Ovary (tissue), 9 donors: ENCODE results near the gene WNK1. TPM values are rescaled to one million over a fixed set of nuclear protein-coding genes. Genes with fewer than 3 reads are reported as not detected.

Experiments used
- DNase-seq, 5 donors: peaks; one replicate each; pipeline ENCODE4 v3.0.0-alpha.2; 2019 to 2020
- H3K27ac ChIP-seq, 2 donors: fragments of 200-600 bp; one replicate each; pipeline versions ENCODE4 v1.5.1 to v1.8.0; 2019 to 2022
- H3K27me3 ChIP-seq: fragments of 200-600 bp; one replicate; pipeline ENCODE4 v1.8.0; 2022
- H3K36me3 ChIP-seq: fragments of 200-600 bp; sonication (generic); one replicate; pipeline ENCODE4 v1.5.1; 2019
- H3K4me1 ChIP-seq: one replicate; pipeline ENCODE4 v1.8.1; 2013; ENCODE audit warnings: mild to moderate bottlenecking, moderate library complexity; ENCODE audit not compliant: insufficient read depth
- H3K4me3 ChIP-seq: fragments of 200-600 bp; sonication (generic); one replicate; pipeline ENCODE4 v1.5.1; 2017
- H3K9me3 ChIP-seq, 2 donors: fragments of 200-600 bp in 1 of 2; sonication (generic) in 1 of 2; one replicate each; pipeline versions ENCODE4 v1.5.1 to v1.8.1; 2013 to 2019; ENCODE audit warnings: mild to moderate bottlenecking in 1 of 2, moderate library complexity in 1 of 2
- EP300 ChIP-seq: sonication (generic); formaldehyde crosslinking; IDR thresholded peaks from one replicate; pipeline ENCODE4 v1.6.1; 2017; ENCODE audit warnings: antibody characterized with exemption
- POLR2A ChIP-seq: fragments of 450-650 bp; IDR thresholded peaks from one replicate; pipeline ENCODE4 v1.6.1; 2017; ENCODE audit warnings: antibody characterized with exemption, mild to moderate bottlenecking, moderate library complexity
- WGBS, 3 donors: extraction: QIAGEN DNeasy Blood & Tissue Kit in 1 of 3; methylation state at CpG; one replicate each; pipeline versions ENCODE4 v1.1.5 to v1.1.7; 2013 to 2017; 5-methylcytosine and 5-hydroxymethylcytosine counted together
- intact Hi-C, 4 donors: fragments of 100-400 bp; cut with DNase I; formaldehyde crosslinking; loops; one replicate each; pipeline versions ENCODE4 v1.11.0 to v1.15.1; 2022 to 2023
- polyA plus RNA-seq, 2 donors: library from polyadenylated mRNA; stranded (reverse); fragments of 200-250 nt in 1 of 2; fragments of 350-450 nt in 1 of 2; fragmentation: Illumina TruSeq in 1 of 2; extraction: RNeasy Lipid Tissue Mini Kit (QIAGEN cat#74804) in 1 of 2; gene quantifications; one replicate each; pipeline ENCODE4 v1.2.3, GENCODE V29; 2013 to 2014
- total RNA-seq, 7 donors: library from RNA; depleted of rRNA in 2 of 7; stranded (reverse); fragments of >200 nt in 2 of 7; fragmentation: NEBNext Ultra II Directional in 3 of 7; extraction: Animal tissue kit (Norgen Biotek cat#: 25700) in 3 of 7; gene quantifications; one replicate each; pipeline versions ENCODE4 v1.1.0 to v1.2.4, GENCODE V29; 2016 to 2023
- TF ChIP-seq, protein P1 (sequence below), 3 donors: fragments of 450-650 bp in 2 of 3; fragments of 200-600 bp in 1 of 3; IDR thresholded peaks; one replicate each; pipeline versions ENCODE4 v1.5.1 to v1.8.0; 2016 to 2022; ENCODE audit warnings: antibody characterized with exemption in 3 of 3, mild to moderate bottlenecking in 1 of 3
- donor health status: DM: no; HTN: no; CAD: no; lungs with moderate emphysema.
- donor health status: DM: no; HTN: no; CAD: no.
- donor health status: Bipolar disorder and iron deficiency.
- donor health status: DM: yes; HTN: yes; CAD: no.
- donor health status: DM: no; HTN: no; CAD: no.
- donor health status: DM: yes; HTN: yes; CAD: no.

The WNK1 gene
- total and polyA plus RNA-seq, 9 donors, result 26.0 to 144 (median 98.3) TPM

DNA sequence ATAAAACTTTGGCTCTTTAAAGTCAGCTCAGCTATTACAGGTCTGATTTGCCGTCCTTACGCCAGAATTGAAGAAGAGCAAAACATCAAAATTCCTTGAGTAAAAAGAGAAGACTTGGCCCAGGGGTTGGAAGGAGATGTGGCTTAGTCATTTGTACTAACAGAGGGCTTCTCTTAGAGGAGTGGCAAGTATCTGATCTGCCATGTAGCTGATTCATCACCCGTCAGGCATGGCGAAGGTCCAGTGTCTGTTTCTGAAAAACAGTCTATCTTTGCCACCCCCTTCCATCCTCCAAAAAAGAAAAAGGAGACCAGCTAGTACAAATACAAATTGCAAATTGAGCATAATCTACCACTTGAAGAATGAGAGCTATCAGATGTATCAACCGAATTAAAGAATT is 105.2 kb downstream of the WNK1 start:
- Histone ChIP-seq H3K4me1 (no peaks in the 10 kb centered on the region), H3K4me3 (no peak overlapping the region), H3K9me3 (no peaks in the 10 kb centered on the region), H3K27ac (no peak overlapping the region), H3K27me3 (no peaks in the 10 kb centered on the region), H3K36me3 (no peaks in the 10 kb centered on the region)
- intact Hi-C loops, result no loop called here
- 72 to 93% (median 82%) methylated on average over 5 of the region's 5 CpGs for WGBS, 3 donors
- TF ChIP-seq, protein P1, sequence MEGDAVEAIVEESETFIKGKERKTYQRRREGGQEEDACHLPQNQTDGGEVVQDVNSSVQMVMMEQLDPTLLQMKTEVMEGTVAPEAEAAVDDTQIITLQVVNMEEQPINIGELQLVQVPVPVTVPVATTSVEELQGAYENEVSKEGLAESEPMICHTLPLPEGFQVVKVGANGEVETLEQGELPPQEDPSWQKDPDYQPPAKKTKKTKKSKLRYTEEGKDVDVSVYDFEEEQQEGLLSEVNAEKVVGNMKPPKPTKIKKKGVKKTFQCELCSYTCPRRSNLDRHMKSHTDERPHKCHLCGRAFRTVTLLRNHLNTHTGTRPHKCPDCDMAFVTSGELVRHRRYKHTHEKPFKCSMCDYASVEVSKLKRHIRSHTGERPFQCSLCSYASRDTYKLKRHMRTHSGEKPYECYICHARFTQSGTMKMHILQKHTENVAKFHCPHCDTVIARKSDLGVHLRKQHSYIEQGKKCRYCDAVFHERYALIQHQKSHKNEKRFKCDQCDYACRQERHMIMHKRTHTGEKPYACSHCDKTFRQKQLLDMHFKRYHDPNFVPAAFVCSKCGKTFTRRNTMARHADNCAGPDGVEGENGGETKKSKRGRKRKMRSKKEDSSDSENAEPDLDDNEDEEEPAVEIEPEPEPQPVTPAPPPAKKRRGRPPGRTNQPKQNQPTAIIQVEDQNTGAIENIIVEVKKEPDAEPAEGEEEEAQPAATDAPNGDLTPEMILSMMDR (IDR thresholded peaks at IDR 0.05), result no peak
- TF ChIP-seq EP300, result no peak
- no peak for TF ChIP-seq POLR2A
- DNase-seq, result no peak

DNA sequence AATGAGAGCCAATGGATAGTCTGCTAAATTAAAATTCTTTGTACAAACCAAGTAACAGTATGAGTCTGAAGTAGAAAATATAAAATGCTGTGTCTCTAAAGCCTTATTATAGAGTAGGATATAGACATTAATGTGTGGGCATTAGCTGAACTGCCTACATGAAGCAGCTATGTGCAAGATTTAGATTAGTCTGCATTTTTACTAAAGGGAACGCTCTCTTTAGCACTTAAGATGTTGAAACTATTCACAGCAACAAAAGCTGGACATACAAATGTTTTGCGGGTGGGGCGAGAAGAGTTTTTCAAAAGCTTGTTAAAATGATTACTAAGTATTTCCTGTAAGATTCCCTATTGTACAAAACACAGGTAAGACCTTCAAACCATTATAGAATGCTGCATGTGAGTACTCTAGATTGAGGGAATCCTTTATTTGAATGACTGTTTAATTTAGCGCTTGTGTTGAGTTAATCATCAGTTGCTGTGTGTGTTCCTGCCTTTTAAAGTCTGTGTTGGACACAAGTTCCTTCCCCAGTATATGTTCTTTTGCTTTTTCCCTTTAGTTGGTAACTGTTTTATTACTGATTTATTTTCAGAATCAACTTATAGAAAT is 110.0 kb downstream of the WNK1 start:
- Histone ChIP-seq H3K27me3 (no peaks in the 10 kb centered on the region), H3K36me3 (no peaks in the 10 kb centered on the region), H3K4me1 (no peaks in the 10 kb centered on the region), H3K9me3 (no peaks in the 10 kb centered on the region), H3K27ac (no peak overlapping the region), H3K4me3 (no peak overlapping the region)
- 90 to 93% (median 93%) methylated on average over 4 of the region's 4 CpGs for WGBS, 3 donors
- TF ChIP-seq, protein P1 (IDR thresholded peaks at IDR 0.05), result no peak
- TF ChIP-seq POLR2A (no peak), EP300 (no peak)
- no peak for DNase-seq
- intact Hi-C loops, result no loop called here

DNA sequence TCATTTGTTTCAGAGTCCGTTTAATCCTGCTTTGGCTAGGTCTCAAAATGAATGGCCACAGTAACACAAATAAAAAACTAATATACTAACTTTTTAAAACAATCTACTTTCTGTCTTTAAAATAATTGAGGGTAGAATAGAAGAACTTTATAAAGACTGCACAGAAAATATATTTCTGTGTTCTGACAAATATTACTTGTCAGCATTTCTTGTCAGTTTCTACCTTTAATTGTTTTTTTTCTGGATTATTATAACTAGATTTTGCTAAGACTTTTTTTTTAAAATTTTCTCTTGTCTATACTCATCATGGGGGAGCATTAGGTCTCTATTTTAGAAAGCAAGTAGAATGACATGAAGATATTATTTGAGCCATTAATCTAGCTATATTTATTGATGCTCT is 110.9 kb downstream of the WNK1 start:
- WGBS, 3 donors, result 45 to 65% (median 59%) methylated on average over 1 of the region's 1 CpG
- intact Hi-C loops, result no loop called here
- no peaks in the 10 kb centered on the region for H3K27me3 ChIP-seq
- no peak overlapping the region for H3K4me3 ChIP-seq
- no peaks in the 10 kb centered on the region for H3K4me1 ChIP-seq
- DNase-seq, result no peak
- H3K27ac ChIP-seq, result no peak overlapping the region
- no peak for TF ChIP-seq POLR2A
- TF ChIP-seq EP300, result no peak
- TF ChIP-seq, protein P1 (IDR thresholded peaks at IDR 0.05), result no peak
- no peaks in the 10 kb centered on the region for H3K36me3 ChIP-seq
- no peaks in the 10 kb centered on the region for H3K9me3 ChIP-seq

DNA sequence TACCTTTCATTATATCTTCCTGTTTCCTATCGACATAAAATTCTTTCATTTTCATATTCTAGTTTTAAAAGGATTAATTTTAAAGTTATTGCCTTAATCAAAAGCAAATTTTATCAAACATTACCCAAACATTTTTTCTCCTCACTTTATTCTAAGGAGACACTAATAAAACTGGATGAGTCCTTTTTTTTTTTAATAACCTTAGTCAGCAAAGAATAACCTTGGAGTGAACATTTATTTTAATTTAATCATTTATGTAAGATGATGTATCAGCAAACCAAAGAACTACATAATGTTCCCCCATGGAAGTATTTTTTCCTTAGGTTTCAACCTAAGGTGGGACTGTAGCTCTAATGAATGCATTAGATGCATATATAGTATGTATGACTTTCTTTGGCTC is 113.2 kb downstream of the WNK1 start:
- Histone ChIP-seq H3K4me3 (no peak overlapping the region), H3K27ac (no peak overlapping the region), H3K9me3 (no peaks in the 10 kb centered on the region), H3K27me3 (no peaks in the 10 kb centered on the region), H3K36me3 (no peaks in the 10 kb centered on the region), H3K4me1 (no peaks in the 10 kb centered on the region)
- TF ChIP-seq EP300 (no peak), POLR2A (no peak)
- TF ChIP-seq, protein P1 (IDR thresholded peaks at IDR 0.05), result no peak
- 56 to 86% (median 69%) methylated on average over 1 of the region's 1 CpG for WGBS, 3 donors
- DNase-seq, result no peak
- intact Hi-C loops, result no loop called here
